Stimulated activated CD8-positive, alpha-beta memory T cell treated with anti-CD3 and anti-CD28 coated beads, Interleukin-12 subunit alpha, Interleukin-12 subunit beta, amount 100 ng/mL, for 4 hours (primary cell): Measurements from ENCODE around the gene CDCA4.
"Not testable (repeated sequence)": the region's sequence is repeated elsewhere in the genome, so short reads cannot be mapped to it uniquely, and the experiment has no call there.

Experiments
- DNase-seq: peaks from one replicate; pipeline ENCODE4 v3.0.0-alpha.2; 2020; ENCODE audit warnings: low read depth

The CDCA4 gene

DNA sequence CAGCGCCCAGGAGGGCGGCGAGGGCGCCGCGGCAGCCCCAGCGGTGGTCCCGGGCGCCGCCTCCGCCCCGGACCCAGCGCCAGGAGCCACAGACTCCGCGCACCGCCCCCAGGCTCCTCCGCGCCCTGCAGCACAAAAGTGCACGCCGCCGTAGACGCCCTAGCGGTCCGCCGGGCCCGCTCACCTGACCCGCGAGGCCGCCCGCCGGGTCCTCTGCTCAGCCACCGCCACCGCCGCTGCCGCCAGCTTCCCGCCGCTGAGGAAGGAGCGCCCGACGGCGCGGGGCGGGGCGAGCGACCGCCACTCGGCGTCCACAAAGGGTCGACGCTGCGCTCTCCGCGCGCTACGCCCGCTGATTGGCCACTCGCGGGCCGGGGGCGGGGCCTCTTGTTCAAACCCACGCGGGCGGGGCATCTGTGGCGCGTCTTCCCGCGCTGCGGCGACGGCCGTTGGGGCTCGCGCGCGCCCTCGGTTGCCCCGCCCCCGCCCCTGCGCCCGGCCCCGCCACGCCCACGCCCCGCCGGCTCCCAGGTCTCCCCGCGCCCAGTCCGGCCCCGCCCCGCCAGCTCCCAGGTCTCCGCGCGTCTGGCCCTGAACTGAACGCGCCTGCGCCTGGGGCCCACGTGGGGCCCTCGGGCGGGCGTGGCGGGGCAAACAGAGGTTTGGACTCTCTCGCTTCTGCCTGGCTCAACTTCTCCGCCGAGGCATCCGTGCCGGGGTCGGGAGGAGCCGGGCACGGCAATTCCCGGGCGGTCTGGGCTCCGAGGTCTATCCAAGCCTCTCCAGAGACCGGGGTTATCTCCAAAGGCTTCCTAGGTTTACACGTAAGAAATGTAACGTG lies at the start of gene CDCA4:
TSS of gene CDCA4 (minus strand) at position 269 of the 841 bp plus-strand sequence. CDS start 9,154 bp downstream, outside the sequence.
- peak; percentile 98 for DNase-seq

DNA sequence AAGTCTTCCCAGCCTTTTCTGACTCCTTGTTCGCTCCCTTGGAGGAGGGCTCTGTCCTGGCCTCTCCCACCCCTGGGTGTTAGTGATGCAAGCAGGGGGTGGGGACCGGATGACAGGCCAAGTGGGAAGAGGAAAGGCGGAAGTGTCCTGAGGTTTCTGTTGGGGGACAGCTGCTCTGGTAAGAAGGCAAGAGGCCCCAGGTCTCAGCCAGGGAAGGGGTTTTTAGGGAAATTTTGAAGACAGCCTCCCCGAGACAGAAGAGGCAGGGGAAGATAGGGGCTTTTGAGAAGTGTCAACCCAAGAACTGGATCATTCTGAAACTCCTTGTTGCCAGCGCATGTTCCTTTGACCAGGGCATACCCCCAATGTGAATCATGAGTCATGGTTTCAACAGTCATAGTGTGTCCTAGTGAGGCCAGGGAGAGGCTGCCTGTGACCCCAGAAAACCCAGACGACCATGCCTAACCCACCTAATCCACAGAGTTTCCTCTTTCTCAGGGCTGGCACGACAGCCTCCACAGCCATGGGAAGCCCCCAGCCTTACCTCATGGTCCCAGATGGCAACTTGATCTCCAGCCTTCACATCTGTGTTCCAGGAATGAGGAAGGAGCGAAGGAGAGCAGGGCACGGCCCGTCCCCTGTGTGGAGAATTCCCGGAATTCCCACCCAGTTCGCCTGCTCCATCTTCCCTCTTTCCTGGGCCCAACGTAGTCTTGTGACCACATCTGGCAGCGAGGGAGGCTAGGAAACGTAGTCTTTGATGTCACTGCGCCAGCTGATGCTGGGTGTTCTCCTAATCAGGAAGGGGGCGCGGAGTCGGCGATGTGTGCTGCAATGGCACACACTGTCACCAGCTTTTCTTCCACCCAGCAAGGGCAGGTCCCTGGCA lies 49.2 kb upstream of the CDCA4 start:
- no peak for DNase-seq

DNA sequence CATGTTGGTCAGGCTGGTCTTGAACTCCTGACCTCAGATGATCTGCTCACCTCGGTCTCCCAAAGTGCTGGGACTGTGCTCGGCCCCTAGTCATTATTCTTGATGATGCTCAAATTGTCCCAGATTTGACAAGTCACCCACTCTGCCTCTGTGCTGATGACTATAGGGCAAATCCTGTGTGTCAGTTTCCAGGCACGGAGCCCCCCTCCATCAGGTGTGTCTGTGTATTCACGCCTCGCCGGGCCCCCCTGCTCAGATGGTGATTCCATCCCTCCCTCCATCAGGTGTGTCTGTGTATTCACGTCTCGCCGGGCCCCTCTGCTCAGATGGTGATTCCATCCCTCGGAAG lies 48.6 kb upstream of the CDCA4 start:
- no peak for DNase-seq

DNA sequence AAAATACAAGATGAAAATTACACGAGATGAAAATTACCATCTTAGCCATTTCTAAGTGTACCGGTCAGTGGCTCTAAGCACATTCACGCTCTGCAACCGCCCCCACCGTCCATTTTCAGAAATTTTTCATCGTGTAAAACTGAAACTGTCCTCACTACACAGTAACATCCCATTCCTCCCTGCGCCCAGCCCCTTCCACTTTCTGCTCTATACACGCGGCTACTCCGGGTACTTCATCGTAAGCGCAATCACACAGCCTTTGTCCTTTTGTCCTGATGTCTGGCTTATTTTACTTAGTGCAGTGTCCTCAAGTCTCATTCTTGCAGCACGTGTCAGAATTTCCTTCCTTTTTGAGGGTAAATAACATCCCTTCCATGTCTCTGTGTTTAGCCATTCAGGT lies 47.9 kb upstream of the CDCA4 start:
- DNase-seq, result no peak

DNA sequence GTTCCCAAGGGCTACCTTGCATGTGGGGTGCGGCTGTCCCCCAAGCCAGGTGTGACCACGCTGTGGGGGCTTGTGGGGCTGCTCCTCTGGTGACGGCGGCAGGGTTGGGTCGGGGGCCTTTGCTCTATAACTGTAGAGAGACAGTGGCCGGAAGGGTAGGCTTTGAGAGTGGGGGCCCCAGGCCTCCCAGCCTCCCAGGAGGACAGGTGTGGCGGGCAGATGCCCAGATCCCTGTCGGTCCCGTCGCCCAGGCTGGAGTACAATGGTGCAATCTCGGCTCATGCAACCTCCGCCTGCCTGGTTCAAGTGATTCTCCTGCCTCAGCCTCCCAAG lies 47.1 kb upstream of the CDCA4 start:
- DNase-seq, result no peak

DNA sequence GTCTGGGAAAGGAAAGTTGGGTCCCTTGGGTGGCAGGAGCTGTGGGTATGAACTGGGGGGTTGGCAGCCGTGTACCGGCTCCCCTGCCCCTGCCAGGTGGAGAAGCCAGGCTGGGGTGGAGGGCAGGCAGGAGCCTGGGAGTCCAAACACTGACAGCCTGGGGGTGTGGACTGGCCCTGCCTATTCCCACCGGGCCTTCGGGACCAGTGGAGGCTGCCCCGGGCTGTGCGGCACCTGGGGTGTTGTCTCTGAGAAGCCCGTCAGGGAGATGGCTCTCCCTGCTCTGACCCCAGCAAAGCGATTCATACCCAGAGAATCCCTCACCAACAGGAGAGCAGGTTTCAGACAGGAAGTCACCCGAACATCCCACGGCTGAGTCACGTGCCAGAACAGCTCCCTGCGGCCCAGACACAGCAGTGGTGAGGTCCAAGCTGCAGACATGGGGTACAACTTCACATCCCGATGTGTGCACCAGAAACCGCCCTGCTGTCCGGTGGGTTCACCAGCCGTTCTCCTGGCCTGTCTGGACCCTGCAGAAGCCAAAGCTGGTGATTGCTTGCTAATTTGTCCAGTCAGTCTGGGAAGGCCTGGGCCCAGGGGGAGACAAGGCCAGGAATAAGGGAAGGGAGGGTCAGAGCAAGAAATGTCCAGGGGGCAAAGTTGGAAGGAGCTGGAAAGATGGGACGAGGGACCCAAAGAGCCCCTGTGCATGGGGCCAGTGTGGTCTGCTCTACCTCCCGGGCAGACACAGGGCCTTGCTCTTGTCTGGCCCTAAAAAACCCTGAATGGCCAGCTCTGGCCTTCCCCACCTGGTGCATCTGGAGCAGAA lies 46.5 kb upstream of the CDCA4 start:
- peak; percentile 47 for DNase-seq

- DNase-seq, result no peak
Observed at GRCh38 chr14:105066240-105067071, 45.6 kb upstream of the CDCA4 start.

DNA sequence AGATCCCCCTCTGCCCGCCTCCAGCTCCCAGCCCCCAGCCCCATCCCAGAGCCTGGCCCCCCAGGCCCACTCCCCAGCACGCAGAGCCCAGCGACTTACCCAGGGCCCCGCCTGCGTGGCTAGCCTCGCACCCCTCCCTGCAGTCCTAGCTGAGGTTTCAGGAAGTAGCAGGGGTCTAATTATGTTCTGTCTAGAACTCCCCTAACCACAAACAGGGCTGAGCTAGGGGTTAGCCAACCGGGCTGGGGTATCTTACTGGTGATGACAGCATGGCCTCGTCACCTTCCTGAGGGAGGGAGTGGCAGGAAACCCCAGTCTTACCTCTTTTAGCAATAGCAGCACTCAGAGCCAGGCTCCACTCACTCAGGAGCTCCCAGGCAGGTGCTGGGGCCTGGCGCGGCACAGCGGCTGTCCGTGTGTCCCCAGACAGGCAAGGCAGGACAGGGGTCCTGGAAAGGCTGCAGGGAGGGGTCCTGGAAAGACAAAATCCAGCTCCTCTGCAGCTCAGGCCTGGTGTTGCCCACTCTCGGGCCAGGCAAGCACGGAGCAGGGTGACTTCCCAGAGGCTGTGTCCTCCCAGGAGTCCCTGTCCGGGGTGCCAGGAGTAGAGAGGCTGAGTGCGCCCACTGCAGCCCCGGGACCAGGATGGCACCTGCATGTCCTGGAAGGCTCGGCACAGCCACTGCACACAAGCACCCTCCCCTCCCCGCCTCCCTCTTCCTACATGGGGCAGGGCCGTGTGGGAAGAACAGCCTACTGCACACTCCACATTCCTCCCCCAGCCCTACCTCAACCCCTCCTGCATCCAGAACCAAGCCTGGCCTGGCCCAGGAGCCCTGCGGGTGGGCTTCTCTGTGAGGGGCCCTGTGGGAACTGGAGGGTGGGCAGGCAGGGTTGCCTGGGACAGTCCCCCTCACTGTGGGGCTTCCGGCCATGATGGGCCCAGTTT lies 44.7 kb upstream of the CDCA4 start, which contains the start of gene GPR132:
TSS of gene GPR132 (minus strand) at position 151 of the 949 bp plus-strand sequence. CDS start 10,010 bp downstream, outside the sequence.
- DNase-seq, result peak; percentile 74

GRCh38 chr14:105064721-105065143 lies 43.8 kb upstream of the CDCA4 start:
- no peak for DNase-seq

DNA sequence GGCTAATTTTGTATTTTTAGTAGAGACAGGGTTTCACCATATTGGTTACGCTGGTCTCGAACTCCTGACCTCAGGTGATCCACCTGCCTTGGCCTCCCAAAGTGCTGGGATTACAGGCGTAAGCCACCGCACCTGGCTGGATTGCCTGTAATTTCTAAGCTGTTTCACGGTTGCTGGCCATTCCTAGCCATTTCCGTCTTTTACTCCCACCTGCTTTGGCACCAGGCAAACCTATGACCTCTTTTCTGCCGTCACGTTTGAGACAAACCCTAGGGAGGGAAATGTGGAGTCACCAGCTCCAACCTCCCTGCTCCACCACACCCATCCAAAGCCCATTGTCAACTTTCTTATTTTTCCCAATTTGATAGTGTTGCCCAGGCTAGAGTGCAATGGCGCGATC lies 43.1 kb upstream of the CDCA4 start:
- DNase-seq, result no peak

GRCh38 chr14:105063506-105063905 lies 42.6 kb upstream of the CDCA4 start:
- not testable (repeated sequence) for DNase-seq

- no peak for DNase-seq
Observed at GRCh38 chr14:105063056-105063455, 42.2 kb upstream of the CDCA4 start.

GRCh38 chr14:105062048-105062433 lies 41.2 kb upstream of the CDCA4 start:
- no peak for DNase-seq

DNA sequence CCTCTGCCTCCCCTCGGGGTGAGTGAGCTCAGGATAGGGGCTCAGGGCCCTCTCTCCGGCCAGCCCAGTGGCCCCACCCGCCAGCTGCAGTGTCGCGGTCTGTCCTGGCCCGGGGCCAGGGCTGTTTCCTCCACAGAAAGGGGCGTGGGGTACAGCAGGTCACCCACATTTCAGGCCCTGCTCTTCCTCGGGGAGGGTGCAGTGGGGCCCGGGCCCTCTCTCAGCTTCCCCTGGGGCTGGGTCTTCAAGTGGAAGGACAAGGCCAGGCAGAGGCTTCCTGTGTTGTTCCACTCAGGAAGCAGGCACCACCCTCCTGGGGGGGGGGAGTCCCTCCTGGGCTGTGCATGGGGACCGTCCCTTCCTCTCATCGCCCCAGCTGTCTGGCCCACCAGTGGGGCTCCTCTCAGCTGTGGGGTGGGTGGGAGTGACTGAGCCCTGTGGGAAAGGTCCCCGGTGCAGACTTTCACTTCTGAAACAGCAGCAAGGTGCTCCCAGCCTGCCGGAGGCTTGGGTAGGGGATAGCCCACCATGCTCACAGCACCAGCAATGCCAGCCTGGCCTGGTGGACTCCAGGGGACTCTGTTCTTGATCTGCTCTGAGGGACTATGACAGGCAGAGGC lies 40.7 kb upstream of the CDCA4 start:
- DNase-seq, result peak; percentile 49

DNA sequence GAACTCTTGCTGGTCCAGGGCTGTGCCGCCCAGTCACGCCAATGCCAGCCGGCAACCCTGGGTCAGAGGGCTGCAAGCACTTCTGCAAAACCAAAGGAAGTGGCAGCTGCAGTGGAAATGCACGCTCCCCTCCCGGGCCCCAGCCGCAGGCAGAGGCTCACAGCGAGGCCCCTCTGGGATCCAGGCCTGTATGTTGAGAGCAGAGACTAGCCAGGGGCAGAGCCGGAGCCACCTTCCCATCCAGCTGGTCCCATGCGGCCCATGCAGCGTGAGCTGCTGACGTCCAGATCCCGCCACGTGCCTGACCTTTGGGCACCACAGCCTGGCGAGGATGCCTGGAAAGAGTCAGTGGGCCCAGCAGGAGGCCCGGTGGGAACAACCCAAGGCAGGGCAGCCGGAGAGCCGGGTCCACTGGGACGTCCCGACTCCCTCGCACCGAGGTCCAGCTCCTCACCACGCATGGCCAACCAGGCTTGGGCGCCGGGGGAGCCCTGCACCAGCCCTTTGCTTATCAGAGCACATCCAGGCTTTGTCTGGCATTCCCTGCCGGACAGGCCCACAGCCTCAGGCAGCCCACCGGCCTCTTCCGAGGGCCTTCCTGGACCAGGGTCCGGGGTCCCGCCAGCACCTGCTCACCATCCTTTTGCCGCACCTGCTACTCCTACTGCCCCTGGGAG lies 40.0 kb upstream of the CDCA4 start:
- DNase-seq, result no peak

DNA sequence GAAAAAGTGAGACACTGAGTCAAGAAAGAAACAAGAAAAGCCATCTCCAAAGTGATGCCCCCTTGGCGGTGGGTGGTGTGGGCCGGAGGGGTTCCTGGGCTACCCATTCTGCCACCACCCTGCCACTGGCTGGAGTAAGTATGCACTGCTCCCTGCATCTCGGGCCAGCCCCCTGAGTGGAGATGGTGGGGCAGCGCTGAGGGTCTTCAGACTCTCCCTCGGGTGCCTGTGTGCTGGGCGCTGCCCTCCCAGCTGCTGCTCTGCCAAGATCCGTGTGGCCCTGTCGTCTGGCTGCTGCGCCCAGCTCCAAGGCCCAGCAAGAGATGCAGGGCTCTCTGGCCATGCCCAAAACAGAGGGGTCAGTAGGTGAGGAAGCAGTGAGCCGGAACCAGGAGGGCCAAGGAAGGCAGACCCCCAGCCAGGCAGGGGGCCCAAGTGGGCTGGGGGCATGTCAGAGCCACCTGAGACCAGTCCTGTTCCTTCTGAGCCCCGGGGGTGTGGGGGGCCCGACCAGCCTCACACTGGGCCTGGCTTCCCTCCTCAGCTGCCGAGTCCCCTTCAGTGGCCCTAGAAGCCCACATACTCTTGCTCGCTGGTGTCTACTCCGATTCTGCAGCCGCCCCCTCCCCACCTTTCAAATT lies 39.2 kb upstream of the CDCA4 start:
- DNase-seq, result no peak

DNA sequence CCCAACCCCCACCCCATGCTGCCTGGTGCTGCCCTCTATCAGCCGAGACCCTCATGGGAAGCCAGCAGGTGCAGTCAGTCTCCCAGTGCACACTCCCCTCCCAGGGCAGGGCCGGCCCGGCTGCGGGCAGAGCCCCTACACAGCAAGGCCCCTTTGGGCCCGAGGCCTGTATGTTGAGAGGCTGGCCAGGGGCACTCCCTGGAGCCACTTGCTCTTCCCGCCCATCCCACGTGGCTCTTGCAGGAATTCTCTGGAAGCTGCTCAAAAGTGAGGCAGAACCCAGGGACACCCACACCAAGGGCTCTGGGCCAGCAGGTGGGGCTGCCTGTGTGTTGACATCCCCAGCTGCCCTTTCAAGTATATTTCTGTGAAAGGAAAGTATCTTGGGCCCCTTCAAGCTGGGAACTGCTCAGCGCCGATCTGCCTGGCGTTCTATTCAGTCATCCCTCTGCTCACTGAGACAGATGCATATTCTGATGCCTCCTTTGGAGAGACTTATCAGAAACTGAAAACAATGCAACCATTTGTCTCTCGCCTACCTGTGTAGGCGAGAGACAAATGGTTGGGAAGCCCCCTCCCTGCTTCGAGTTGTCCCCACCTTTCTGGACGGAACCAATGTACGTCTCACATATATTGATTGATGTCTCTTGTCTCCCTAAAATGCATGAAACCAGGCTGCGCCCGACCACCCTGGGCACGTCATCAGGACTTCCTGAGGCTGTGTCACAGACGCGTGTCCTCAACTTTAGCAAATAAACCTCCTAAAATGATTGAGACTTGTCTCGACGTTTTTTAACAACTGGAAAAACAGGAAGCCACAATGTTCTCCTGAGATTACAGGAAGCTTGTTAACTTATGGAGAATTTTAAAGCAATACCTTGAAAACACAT lies 38.4 kb upstream of the CDCA4 start:
- no peak for DNase-seq
